Activated B cell treated with CpG ODN at 0.5 μM for 24 hours (primary cell): ENCODE data around the gene PALS1. TPM values are rescaled to one million over a fixed set of nuclear protein-coding genes. Genes with fewer than 3 reads are reported as not detected.

ENCODE experiments used
- ATAC-seq: fragments of 200-7000 bp; cut with Tn5 transposase; one replicate; pipeline ENCODE4 v1.10.0; 2021; ENCODE audit warnings: low read depth, mild to moderate bottlenecking, moderate library complexity
- CTCF ChIA-PET: fragments of 350-600 bp; sonication (Branson Sonifier 250); formaldehyde crosslinking; loops from one replicate; lab custom pipeline; 2021; ENCODE audit warnings: antibody characterized with exemption; lab: Charles Lee
- POLR2A ChIA-PET: fragments of 350-600 bp; sonication (Branson Sonifier 250); formaldehyde crosslinking; loops from one replicate; lab custom pipeline; 2021; ENCODE audit warnings: antibody characterized with exemption; lab: Charles Lee
- DNase-seq: peaks from one replicate; pipeline ENCODE4 v3.0.0; 2022
- H3K27ac Mint-ChIP-seq: one replicate; pipeline ENCODE4 v1.8.0; 2020; ENCODE audit warnings: mixed read lengths
- H3K27me3 Mint-ChIP-seq: one replicate; pipeline ENCODE4 v1.8.0; 2021; ENCODE audit warnings: mixed read lengths
- H3K36me3 Mint-ChIP-seq: one replicate; pipeline ENCODE4 v1.8.0; 2021; ENCODE audit warnings: low read depth, mixed read lengths
- H3K4me1 Mint-ChIP-seq: one replicate; pipeline ENCODE4 v1.8.0; 2021; ENCODE audit warnings: mixed read lengths
- H3K4me3 Mint-ChIP-seq: one replicate; pipeline ENCODE4 v1.8.0; 2020; ENCODE audit warnings: mild to moderate bottlenecking, mixed read lengths
- H3K9me3 Mint-ChIP-seq: one replicate; pipeline ENCODE4 v1.8.0; 2020; ENCODE audit warnings: mixed read lengths
- intact Hi-C: fragments of 100-400 bp; cut with micrococcal nuclease; formaldehyde crosslinking; loops from one replicate; pipeline ENCODE4 v1.15.1; 2024
- total RNA-seq: library from RNA; stranded (reverse); gene quantifications from 2 replicates; pipeline ENCODE4 v1.2.3, GENCODE V29; 2022
- TF ChIP-seq, protein P1 (sequence below): fragments of 200-600 bp; IDR thresholded peaks from one replicate; pipeline ENCODE4 v1.8.0; 2022; ENCODE audit warnings: antibody characterized with exemption, mild to moderate bottlenecking

PALS1 gene
- total RNA-seq, 1 donor from 2014 or later, result 11.4 TPM

DNA sequence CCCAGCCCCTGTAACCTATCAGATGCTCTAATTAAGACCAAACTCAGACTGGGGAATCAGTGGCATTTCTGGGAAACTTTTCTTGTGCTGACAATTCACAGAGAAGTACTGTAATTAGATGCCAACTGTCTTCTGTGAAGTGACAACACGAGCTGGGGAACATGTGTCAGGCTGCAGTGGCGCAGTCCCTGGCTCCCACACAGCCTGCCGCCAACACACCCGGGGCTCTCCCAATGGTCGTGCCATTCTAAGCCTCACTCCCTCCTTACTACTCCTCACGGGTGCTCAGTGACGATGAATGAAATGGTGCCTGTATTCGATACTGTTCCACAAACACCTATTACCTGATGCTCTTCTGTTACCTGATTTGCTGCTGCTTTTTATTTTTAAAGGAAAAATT, 33.4 kb upstream of the PALS1 start:
- Mint-ChIP-seq H3K27ac (no peak overlapping the region), H3K9me3 (no peaks in the 10 kb centered on the region), H3K4me1 (no peaks in the 10 kb centered on the region), H3K36me3 (no peaks in the 10 kb centered on the region), H3K27me3 (peaks cover 5% of the 10 kb centered on the region), H3K4me3 (no peak overlapping the region)
- TF ChIP-seq, protein P1, sequence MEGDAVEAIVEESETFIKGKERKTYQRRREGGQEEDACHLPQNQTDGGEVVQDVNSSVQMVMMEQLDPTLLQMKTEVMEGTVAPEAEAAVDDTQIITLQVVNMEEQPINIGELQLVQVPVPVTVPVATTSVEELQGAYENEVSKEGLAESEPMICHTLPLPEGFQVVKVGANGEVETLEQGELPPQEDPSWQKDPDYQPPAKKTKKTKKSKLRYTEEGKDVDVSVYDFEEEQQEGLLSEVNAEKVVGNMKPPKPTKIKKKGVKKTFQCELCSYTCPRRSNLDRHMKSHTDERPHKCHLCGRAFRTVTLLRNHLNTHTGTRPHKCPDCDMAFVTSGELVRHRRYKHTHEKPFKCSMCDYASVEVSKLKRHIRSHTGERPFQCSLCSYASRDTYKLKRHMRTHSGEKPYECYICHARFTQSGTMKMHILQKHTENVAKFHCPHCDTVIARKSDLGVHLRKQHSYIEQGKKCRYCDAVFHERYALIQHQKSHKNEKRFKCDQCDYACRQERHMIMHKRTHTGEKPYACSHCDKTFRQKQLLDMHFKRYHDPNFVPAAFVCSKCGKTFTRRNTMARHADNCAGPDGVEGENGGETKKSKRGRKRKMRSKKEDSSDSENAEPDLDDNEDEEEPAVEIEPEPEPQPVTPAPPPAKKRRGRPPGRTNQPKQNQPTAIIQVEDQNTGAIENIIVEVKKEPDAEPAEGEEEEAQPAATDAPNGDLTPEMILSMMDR, result no peak
- intact Hi-C loops, result no loop called here
- ChIA-PET CTCF (no interaction called here), POLR2A (no interaction called here)
- ATAC-seq, result no peak
- DNase-seq, result no peak

DNA sequence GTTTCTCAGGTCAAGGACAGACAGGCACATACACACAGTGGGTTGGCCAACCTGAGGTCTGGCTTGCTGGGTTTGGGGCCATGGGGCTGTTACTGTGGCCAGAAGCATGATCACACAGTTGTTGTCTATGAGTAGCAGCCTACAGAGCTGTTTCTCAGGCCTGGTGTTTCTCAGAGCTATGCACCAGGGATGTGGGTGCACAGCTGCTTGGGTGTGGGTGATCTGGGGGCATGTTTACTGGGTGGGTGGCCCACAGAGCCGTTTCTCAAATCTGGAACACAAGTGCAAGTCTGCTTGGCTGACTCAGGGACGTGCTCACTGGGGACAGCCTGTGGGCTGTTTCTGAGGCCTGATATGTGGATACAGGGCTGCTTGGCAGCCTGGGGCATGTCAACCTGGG, 23.1 kb upstream of the PALS1 start:
- CTCF ChIA-PET, result no interaction called here
- no peak for ATAC-seq
- Mint-ChIP-seq H3K9me3 (no peaks in the 10 kb centered on the region), H3K4me3 (no peak overlapping the region), H3K27ac (no peak overlapping the region), H3K27me3 (peaks cover 3% of the 10 kb centered on the region), H3K4me1 (no peaks in the 10 kb centered on the region), H3K36me3 (no peaks in the 10 kb centered on the region)
- intact Hi-C loops, result no loop called here
- POLR2A ChIA-PET, result no interaction called here
- TF ChIP-seq, protein P1, result no peak
- no peak for DNase-seq

DNA sequence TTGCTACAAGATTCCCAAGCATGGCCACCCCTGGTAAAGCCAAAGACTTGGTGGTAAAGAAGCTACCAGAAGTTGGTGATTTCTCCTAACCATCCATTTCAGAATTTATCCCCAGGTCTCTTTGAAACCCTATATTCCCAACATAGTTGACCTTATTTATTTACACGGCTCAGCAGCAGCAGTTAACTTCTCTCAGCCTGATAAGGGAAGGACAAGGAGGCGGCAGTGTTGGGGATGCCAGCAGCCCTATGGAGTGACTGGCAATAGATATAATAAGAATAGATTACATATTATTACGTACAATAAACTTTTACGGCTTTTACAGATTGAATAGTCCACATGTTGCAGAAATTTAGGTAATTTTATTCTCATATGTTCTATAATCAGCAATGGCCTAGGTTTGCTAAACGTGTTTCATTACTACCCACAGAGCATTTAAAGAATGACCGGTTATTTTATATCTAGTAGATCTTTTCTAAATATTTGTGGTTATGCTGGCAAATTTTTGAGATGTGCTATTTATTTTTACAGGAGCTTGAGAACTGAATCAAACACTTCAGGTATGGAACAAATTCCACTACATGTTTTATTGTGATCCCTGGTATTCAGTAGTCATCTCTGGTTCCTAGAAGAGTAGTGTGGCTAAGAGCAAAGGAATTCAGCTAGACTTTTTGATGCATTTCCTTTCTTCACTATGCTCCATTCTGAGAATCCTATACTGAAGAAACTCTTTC, 19.8 kb upstream of the PALS1 start:
- ChIA-PET CTCF (no interaction called here), POLR2A (no interaction called here)
- intact Hi-C loops, result no loop called here
- ATAC-seq (no peak), DNase-seq (no peak)
- TF ChIP-seq, protein P1, result no peak
- H3K4me3 Mint-ChIP-seq, result no peak overlapping the region
- no peaks in the 10 kb centered on the region for H3K9me3 Mint-ChIP-seq
- peaks cover 6% of the 10 kb centered on the region for H3K27me3 Mint-ChIP-seq
- H3K36me3 Mint-ChIP-seq, result no peaks in the 10 kb centered on the region
- H3K27ac Mint-ChIP-seq, result no peak overlapping the region
- no peaks in the 10 kb centered on the region for H3K4me1 Mint-ChIP-seq

DNA sequence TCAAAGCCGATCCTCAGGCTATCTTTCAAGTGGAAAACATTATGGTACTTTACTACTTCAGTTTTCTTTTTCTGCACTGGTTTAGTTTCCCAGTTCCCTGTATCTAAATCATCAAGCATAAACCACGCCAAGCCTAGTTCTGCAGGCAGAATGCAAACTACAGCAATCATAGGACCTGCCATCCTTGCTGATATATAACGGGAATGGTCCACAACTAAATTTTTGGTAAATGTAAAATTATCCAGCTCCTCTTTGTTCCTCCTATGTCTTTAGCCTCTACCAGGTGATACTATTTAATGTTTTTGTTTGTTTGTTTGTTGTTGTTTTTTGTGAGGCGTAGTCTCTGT, 19.3 kb upstream of the PALS1 start:
- Mint-ChIP-seq H3K36me3 (no peaks in the 10 kb centered on the region), H3K27me3 (peaks cover 8% of the 10 kb centered on the region), H3K9me3 (no peaks in the 10 kb centered on the region), H3K27ac (no peak overlapping the region), H3K4me3 (no peak overlapping the region), H3K4me1 (no peaks in the 10 kb centered on the region)
- DNase-seq (no peak), ATAC-seq (no peak)
- intact Hi-C loops, result no loop called here
- TF ChIP-seq, protein P1, result no peak
- POLR2A ChIA-PET, result no interaction called here
- CTCF ChIA-PET, result no interaction called here

DNA sequence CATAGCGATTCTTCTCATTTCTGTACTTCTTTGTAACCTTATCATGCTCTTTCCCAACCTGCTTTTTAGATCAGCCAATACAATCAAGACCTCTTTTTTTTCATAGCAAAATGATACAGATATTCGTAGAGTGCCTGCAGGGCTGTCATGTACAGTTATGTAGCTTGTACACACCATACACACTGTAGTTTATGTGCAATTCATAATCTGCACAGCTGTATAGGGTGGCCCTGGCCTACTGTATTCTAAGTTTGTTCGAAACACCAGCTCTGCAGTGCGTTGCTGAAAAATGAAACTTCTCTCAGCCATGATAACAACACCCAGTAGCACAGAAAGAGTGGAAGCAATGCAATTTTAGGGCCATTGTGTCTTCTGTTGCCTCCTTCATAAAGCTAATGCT, 15.7 kb upstream of the PALS1 start:
- no peaks in the 10 kb centered on the region for H3K4me1 Mint-ChIP-seq
- ChIA-PET POLR2A (no interaction called here), CTCF (no interaction called here)
- no peaks in the 10 kb centered on the region for H3K36me3 Mint-ChIP-seq
- no peak overlapping the region for H3K4me3 Mint-ChIP-seq
- DNase-seq, result no peak
- H3K9me3 Mint-ChIP-seq, result no peaks in the 10 kb centered on the region
- H3K27ac Mint-ChIP-seq, result no peak overlapping the region
- TF ChIP-seq, protein P1, result no peak
- peaks cover 8% of the 10 kb centered on the region for H3K27me3 Mint-ChIP-seq
- no peak for ATAC-seq
- intact Hi-C loops, result no loop called here
